HG02623 (cell line): ENCODE measurements around the gene CREB5.

Experiments
- ATAC-seq: cut with Tn5 transposase; IDR thresholded peaks from one replicate; pipeline ENCODE4 v1.9.1; 2021; ENCODE audit warnings: moderate library complexity; ENCODE audit not compliant: unreplicated experiment

The CREB5 gene

GRCh38 chr7:28700790-28701203 is 288.5 kb downstream of the CREB5 start:
- ATAC-seq, result no peak

DNA sequence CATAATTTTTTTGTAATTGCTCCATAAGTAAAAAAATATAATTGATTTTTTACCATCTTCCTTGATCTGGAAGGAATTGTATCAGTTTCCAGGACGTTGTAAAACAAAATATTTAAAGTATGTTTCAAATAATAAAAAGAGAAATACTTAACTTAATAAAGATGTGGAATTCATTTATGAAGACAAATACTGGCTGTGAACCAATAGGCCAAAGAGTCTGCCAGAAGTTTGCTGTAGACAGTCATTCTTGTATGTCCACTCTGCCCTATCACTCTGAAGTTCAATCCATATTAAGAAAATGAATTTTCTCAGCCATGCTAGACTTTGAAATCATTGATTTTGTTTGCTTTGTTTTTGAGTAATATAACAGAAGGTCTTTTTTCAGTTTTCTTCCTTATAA is 289.4 kb downstream of the CREB5 start:
- no peak for ATAC-seq

GRCh38 chr7:28702171-28702570 is 289.9 kb downstream of the CREB5 start:
- no peak for ATAC-seq

GRCh38 chr7:28703037-28703765 is 290.9 kb downstream of the CREB5 start:
- no peak for ATAC-seq

DNA sequence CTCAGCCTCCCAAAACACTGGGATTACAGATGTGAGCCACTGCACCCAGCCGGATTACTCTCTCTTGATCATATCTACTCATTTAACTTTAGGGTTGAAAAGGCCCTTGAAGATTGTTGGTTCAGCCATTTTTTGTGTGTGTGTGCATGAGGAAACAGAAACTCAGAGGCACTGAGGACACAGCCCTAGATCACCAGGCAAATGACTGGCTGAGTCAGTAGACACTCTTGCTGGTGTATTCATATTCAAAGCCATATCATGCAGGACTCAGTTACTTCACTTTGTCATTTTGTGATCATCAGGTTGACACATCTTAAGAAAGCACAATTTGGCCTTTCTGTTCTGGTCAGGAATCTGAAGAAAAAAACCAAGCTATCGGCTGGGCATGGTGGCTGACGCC is 292.4 kb downstream of the CREB5 start:
- no peak for ATAC-seq

- peak; percentile 91 for ATAC-seq
Observed at GRCh38 chr7:28705350-28705749, 293.0 kb downstream of the CREB5 start.

- no peak for ATAC-seq
Observed at GRCh38 chr7:28706584-28706983, 294.3 kb downstream of the CREB5 start.

GRCh38 chr7:28707291-28707690 is 295.0 kb downstream of the CREB5 start:
- ATAC-seq, result no peak

GRCh38 chr7:28708033-28708951 is 296.0 kb downstream of the CREB5 start:
- ATAC-seq, result no peak

DNA sequence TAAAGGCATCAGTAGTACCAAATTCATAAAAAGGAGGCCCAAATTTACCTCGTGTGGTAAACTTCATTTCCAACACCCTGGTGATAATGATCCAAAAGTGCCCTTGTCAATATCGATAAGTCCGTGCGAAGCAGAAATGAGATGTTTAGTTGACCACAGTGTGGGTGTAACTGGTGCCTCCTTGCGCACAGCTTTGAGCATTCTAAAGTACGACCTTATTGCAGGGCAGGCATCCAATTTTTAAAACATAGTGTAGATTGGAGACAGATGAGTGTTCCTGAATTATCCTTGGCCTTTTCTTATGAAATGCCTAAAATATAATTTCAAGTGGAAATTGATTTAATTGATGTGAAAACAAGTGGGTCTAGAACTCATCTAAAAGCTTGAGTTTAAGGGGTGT is 297.4 kb downstream of the CREB5 start:
- ATAC-seq, result no peak

- no peak for ATAC-seq
Observed at GRCh38 chr7:28711114-28711513, 298.8 kb downstream of the CREB5 start.

DNA sequence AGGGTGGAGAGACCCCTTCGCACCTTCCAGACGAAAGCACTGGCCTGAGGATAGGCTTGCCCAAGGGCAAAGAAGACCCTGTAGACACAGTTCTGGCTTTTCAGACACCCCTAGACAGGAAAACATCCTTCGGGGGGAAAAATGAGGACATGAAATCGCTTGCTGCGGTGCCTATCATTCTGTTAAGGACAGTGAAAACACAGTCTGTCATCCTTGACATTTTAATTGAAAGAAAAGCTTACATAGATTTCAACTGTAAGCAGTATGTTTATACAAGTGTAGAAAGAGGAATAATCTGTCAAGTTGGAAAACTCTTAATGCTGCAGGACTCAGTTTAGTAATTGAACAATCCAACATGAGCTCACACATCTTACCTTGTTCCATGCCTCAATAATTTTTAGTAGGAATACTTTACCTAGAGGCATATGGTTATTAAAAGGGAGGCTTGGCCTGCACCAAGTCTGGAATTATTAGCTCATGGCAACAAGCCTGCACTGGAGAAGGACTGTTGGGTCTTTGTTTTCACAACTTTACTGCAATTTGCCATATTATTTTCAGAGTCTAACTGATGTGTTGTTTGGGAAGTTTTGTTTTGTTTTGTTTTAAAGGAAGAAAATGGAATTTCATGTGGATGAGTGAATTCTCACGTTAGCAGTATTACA is 302.3 kb downstream of the CREB5 start:
- ATAC-seq, result no peak

- no peak for ATAC-seq
Observed at GRCh38 chr7:28717445-28718054, 305.2 kb downstream of the CREB5 start.

DNA sequence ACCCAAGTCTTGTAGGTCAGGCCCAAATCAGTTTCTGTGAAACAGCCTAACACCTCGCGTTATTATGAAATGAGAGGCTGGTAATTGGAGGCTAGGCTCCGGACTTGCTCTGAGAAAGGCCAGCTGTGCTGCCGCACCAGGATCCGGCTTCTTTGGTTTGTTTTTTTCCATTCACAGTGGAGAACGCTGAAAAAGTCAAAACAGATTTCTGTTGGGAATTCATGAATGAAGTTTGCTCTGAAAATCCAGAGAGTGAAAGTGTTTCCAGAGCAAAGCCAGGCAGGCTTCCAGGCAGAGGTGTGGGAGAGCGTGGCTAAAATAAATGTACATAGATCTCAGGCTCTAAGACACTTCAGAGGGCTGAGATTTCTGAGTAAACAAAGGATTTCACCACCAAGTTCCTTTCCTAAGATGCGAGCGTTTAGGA is 305.8 kb downstream of the CREB5 start:
- no peak for ATAC-seq

DNA sequence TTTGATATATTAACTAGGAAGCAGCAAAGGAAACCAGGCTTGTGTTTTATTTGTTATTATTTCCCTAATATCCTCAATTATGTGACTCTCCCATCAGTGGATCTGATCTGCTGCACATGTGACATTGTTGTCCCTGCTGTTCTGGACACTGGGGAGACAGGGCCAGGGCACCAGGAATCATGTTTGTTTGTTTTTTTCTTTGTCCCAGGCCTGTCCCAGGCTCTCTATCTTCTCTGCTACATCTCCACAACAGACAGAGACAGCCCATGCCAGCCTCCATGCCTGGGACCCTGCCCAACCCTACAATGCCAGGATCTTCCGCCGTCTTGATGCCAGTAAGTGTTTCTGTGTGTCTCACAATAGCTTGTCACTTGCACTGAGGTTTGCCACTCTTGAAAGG is 306.2 kb downstream of the CREB5 start:
- ATAC-seq, result no peak

- no peak for ATAC-seq
Observed at GRCh38 chr7:28722684-28723083, 310.4 kb downstream of the CREB5 start.

DNA sequence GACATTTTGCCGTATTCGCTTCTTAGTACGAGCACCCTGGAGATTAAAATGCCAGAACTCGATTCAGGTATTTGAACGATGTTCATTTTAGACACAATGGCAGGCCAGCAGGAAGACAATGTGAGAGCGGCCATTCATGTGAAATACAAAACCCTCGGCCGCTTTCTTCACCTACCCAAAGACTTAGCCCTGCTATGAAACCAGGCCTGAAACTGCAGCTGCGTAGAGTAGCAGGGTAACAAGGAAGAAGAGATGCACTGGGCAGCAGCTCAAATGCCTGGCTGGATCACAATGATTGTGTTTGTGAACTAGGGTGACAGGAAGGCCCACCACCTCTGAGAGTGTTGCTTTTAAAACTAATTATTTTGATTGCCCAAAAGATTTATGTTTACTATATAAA is 311.0 kb downstream of the CREB5 start:
- no peak for ATAC-seq

DNA sequence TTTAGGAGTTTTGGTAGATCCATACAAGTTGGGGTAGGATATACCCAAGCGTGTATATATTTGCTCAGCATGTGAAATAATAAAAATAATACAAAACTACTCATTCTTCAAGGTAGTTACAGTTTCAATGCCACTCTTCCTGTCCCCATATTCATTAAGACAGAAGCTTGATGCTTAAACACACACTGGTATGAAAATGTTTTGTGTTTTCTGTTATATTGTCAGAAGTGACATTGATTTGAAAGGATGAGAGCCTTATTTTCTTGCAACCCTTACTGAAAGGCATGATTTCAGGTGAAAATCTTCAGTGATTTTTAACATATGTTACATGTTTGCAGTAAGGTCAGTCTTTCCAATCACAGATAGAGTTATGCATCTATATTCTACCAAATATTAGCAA is 312.2 kb downstream of the CREB5 start:
- ATAC-seq, result no peak

DNA sequence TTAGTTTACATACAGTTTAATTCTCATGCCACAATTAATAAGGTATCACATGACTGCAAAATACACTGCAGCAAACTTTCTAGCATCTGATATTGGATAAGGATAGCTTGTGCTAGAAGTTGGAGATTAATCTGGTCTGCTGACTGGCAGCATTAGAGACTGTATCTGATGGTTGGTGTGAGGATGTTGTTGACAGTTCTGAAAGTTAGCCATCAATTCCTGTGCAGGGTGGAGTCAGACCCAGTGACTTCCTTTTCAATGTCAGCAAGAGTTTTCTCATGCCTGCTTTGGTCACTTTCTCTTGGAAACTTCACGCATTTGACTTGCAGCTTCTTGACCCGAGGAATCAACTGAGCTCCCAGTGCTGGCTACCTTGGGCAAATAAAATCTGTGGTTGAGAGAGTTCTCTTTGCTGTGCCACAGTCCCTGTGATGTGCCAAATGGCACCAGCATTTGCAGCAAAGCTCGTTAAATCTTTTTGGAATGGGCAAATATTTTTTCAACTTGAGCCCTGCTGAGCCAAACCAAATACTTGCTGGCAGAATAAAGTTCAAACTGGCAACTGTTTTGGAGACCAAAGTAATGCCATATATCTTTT is 312.8 kb downstream of the CREB5 start:
- ATAC-seq, result no peak

- ATAC-seq, result no peak
Observed at GRCh38 chr7:28725911-28726310, 313.6 kb downstream of the CREB5 start.

DNA sequence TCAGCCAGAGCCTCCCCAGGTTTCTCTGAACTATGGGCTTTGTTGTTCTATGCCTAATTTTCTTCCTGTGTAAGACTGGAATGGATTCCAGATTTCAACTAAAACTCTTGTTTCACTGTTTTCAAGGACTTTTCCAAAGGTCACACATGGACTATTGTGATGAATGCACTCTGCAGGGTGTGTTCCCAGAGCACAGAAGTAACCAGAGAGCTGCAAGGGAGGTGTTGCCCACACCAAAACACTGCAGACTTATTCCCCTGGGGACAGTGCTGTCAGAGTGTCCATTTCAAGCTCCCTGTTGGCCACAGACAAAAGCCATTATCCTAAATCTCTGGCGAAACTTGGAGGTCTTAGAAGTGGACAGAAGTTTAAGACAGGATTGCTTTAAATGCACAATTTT is 314.2 kb downstream of the CREB5 start:
- ATAC-seq, result no peak
